ENCODE measurements around the gene FAM240B.

FAM240B gene

GRCh38 chr9:38697776-38698300 is 22.1 kb downstream of the FAM240B start:
- Histone ChIP-seq H2AFZ (ENCODE audit: low read depth) (no peak overlapping the region), H4K20me1 (ENCODE audit: insufficient read depth) (no peaks in the 10 kb centered on the region), H3K4me1 (ENCODE audit: low read depth, poor library complexity, severe bottlenecking) (no peaks in the 10 kb centered on the region), H3K4me2 (no peak overlapping the region), H3K9ac (no peak overlapping the region), H3K4me3 (IDR thresholded peaks at IDR 0.05; ENCODE audit: insufficient read depth, low read depth, low read length) (no peak overlapping the region), H3K79me2 (ENCODE audit: insufficient read depth, low read depth) (no peaks in the 10 kb centered on the region), H3K27me3 (ENCODE audit: insufficient read depth, low read depth) (no peaks in the 10 kb centered on the region), H3K27ac (no peak overlapping the region), H3K36me3 (ENCODE audit: insufficient read depth) (no peaks in the 10 kb centered on the region)
- TF ChIP-seq, protein P1, sequence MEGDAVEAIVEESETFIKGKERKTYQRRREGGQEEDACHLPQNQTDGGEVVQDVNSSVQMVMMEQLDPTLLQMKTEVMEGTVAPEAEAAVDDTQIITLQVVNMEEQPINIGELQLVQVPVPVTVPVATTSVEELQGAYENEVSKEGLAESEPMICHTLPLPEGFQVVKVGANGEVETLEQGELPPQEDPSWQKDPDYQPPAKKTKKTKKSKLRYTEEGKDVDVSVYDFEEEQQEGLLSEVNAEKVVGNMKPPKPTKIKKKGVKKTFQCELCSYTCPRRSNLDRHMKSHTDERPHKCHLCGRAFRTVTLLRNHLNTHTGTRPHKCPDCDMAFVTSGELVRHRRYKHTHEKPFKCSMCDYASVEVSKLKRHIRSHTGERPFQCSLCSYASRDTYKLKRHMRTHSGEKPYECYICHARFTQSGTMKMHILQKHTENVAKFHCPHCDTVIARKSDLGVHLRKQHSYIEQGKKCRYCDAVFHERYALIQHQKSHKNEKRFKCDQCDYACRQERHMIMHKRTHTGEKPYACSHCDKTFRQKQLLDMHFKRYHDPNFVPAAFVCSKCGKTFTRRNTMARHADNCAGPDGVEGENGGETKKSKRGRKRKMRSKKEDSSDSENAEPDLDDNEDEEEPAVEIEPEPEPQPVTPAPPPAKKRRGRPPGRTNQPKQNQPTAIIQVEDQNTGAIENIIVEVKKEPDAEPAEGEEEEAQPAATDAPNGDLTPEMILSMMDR (conservative IDR thresholded peaks at IDR 0.05; ENCODE audit: low read depth, low read length): no peak

GRCh38 chr9:38696999-38697398 is 22.9 kb downstream of the FAM240B start:
- no peak overlapping the region for H3K4me2 ChIP-seq
- H3K36me3 ChIP-seq (ENCODE audit: insufficient read depth): no peaks in the 10 kb centered on the region
- TF ChIP-seq, protein P1 (conservative IDR thresholded peaks at IDR 0.05; ENCODE audit: low read depth, low read length): no peak
- H3K9ac ChIP-seq: no peak overlapping the region
- H3K4me1 ChIP-seq (ENCODE audit: low read depth, poor library complexity, severe bottlenecking): no peaks in the 10 kb centered on the region
- no peaks in the 10 kb centered on the region for H3K27me3 ChIP-seq (ENCODE audit: insufficient read depth, low read depth)
- H3K27ac ChIP-seq: no peak overlapping the region
- no peaks in the 10 kb centered on the region for H3K79me2 ChIP-seq (ENCODE audit: insufficient read depth, low read depth)
- H2AFZ ChIP-seq (ENCODE audit: low read depth): no peak overlapping the region
- H3K4me3 ChIP-seq (IDR thresholded peaks at IDR 0.05; ENCODE audit: insufficient read depth, low read depth, low read length): no peak overlapping the region
- H4K20me1 ChIP-seq (ENCODE audit: insufficient read depth): no peaks in the 10 kb centered on the region

GRCh38 chr9:38694676-38695075 is 25.3 kb downstream of the FAM240B start:
- Histone ChIP-seq H4K20me1 (ENCODE audit: insufficient read depth) (no peaks in the 10 kb centered on the region), H3K27ac (no peak overlapping the region), H3K4me1 (ENCODE audit: low read depth, poor library complexity, severe bottlenecking) (no peaks in the 10 kb centered on the region), H3K79me2 (ENCODE audit: insufficient read depth, low read depth) (no peaks in the 10 kb centered on the region), H2AFZ (ENCODE audit: low read depth) (no peak overlapping the region), H3K27me3 (ENCODE audit: insufficient read depth, low read depth) (no peaks in the 10 kb centered on the region), H3K9ac (no peak overlapping the region), H3K4me3 (IDR thresholded peaks at IDR 0.05; ENCODE audit: insufficient read depth, low read depth, low read length) (no peak overlapping the region), H3K4me2 (no peak overlapping the region), H3K36me3 (ENCODE audit: insufficient read depth) (no peaks in the 10 kb centered on the region)
- TF ChIP-seq, protein P1 (conservative IDR thresholded peaks at IDR 0.05; ENCODE audit: low read depth, low read length): no peak

DNA sequence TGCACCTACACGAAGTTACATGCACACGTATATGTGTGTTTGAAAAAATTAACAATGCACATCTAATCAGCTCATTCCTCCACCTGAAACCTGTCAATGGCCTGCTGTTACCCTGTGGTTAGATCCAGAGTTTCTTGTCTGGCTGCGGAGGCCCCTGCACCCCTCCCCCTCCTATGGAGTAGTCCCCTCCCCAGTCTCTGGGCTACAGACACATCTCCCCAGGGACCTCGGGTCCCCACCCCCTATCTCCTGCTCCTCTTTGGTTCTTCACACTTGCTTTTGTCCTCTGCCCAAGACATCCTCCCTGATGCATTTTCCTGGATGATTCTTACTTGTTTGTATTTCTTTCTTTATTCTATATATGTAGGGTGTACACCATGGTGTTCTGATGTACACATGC is 27.2 kb downstream of the FAM240B start:
- TF ChIP-seq, protein P1 (conservative IDR thresholded peaks at IDR 0.05; ENCODE audit: low read depth, low read length): no peak
- Histone ChIP-seq H2AFZ (ENCODE audit: low read depth) (no peak overlapping the region), H3K9ac (no peak overlapping the region), H3K27ac (no peak overlapping the region), H4K20me1 (ENCODE audit: insufficient read depth) (no peaks in the 10 kb centered on the region), H3K79me2 (ENCODE audit: insufficient read depth, low read depth) (no peaks in the 10 kb centered on the region), H3K4me3 (IDR thresholded peaks at IDR 0.05; ENCODE audit: insufficient read depth, low read depth, low read length) (no peak overlapping the region), H3K4me1 (ENCODE audit: low read depth, poor library complexity, severe bottlenecking) (no peaks in the 10 kb centered on the region), H3K4me2 (no peak overlapping the region), H3K27me3 (ENCODE audit: insufficient read depth, low read depth) (no peaks in the 10 kb centered on the region), H3K36me3 (ENCODE audit: insufficient read depth) (no peaks in the 10 kb centered on the region)
